Fibroblast of skin of left quadriceps (primary cell): ENCODE results near the gene KIF25.
"Not testable (repeated sequence)": the region's sequence is repeated elsewhere in the genome, so short reads cannot be mapped to it uniquely, and the experiment has no call there.

Source experiments
- DNase-seq, 2 experiments: peaks; one replicate each; pipeline ENCODE4 v3.0.0-alpha.2; 2013; ENCODE audit warnings: low read depth in 2 of 2

Gene KIF25

GRCh38 chr6:168063431-168063830 is 66.0 kb downstream of the KIF25 start:
- DNase-seq = no peak

GRCh38 chr6:168064226-168064807 is 66.8 kb downstream of the KIF25 start:
- no peak for DNase-seq

- no peak for DNase-seq
These were observed 69.7 kb downstream of the KIF25 start for GRCh38 chr6:168067081-168067759.

- DNase-seq = no peak
These were observed 73.3 kb downstream of the KIF25 start for GRCh38 chr6:168070804-168071203.

GRCh38 chr6:168071620-168072019 is 74.1 kb downstream of the KIF25 start:
- DNase-seq = no peak

- no peak for DNase-seq
These were observed 74.8 kb downstream of the KIF25 start for GRCh38 chr6:168072261-168072660.

- DNase-seq = no peak
These were observed 75.3 kb downstream of the KIF25 start for GRCh38 chr6:168072730-168073129.

- no peak for DNase-seq
These were observed 76.7 kb downstream of the KIF25 start for GRCh38 chr6:168073937-168074730.

GRCh38 chr6:168075216-168075615 is 77.7 kb downstream of the KIF25 start:
- no peak for DNase-seq

GRCh38 chr6:168075787-168076202 is 78.3 kb downstream of the KIF25 start:
- DNase-seq = no peak

GRCh38 chr6:168077401-168077800 is 79.9 kb downstream of the KIF25 start:
- not testable (repeated sequence) for DNase-seq

- no peak for DNase-seq
These were observed 80.9 kb downstream of the KIF25 start for GRCh38 chr6:168078175-168078942.

GRCh38 chr6:168078943-168079405 is 81.5 kb downstream of the KIF25 start, which contains the start of gene FRMD1:
Gene FRMD1, minus strand, starts transcription at chr6:168079212. Its CDS starts 118 bp downstream, at chr6:168079094.
- DNase-seq = no peak

GRCh38 chr6:168080393-168081077 is 83.1 kb downstream of the KIF25 start:
- DNase-seq = no peak

- DNase-seq = no peak
These were observed 84.5 kb downstream of the KIF25 start for GRCh38 chr6:168081858-168082546.

GRCh38 chr6:168082860-168083513 is 85.5 kb downstream of the KIF25 start:
- DNase-seq = no peak

- no peak for DNase-seq
These were observed 86.0 kb downstream of the KIF25 start for GRCh38 chr6:168083514-168083885.

- DNase-seq = no peak
These were observed 87.1 kb downstream of the KIF25 start for GRCh38 chr6:168084465-168085160.

- DNase-seq = no peak
These were observed 88.6 kb downstream of the KIF25 start for GRCh38 chr6:168086066-168086465.

GRCh38 chr6:168086616-168087015 is 89.1 kb downstream of the KIF25 start:
- DNase-seq = no peak
